ENCODE results near the gene CX3CR1. TPM values are rescaled to one million over a fixed set of nuclear protein-coding genes. Genes with fewer than 3 reads are reported as not detected.

The CX3CR1 gene
- total and polyA plus RNA-seq, 9 of the 15 experiments (the other 6 are each of a cell fraction or from before 2014, with no cell fraction given) = 0.03 to 0.21 TPM; not detected in 7

DNA sequence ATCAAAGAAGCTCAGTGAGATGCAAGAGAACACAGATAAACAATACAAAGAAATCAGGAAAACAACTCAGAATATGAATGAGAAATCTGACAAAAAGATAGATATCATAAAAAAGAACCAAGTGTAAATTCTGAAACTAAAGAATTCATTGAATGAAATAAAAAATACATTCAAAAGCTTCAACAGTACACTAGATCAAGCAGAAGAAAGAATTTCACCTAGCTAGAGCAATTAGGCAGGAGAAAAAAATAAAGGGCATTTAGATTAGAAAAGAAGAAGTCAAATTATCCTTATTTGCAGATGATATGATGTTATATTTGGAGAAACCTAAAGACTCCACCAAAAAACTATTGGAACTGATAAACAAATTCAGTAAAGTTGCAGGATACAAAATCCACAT is 19.4 kb upstream of the CX3CR1 start:
- H3K9me3 ChIP-seq (replicated peaks; ENCODE audit: control insufficient read depth, insufficient read depth, low read depth, low read length) = peaks cover 3% of the 10 kb centered on the region; the same call in 1 of the 2 replicates
- intact Hi-C loops (cut with micrococcal nuclease) = no loop called here
- FAIRE-seq (no peak), ATAC-seq (no peak), DNase-seq (ENCODE audit: extremely low read depth in 1 of 4, low spot score in 3 of 4) (no peak)
- H3K27ac ChIP-seq (ENCODE audit: extremely low read depth, low read depth, low read length) = no peak overlapping the region
- no TSS peak for BruUV-seq (replicated peaks)
- H3K4me3 ChIP-seq = no peak overlapping the region
- no peak overlapping the region for H3K4me2 ChIP-seq (ENCODE audit: insufficient read depth, low read length)
- H3K27me3 ChIP-seq (ENCODE audit: control insufficient read depth in 2 of 2, insufficient read depth in 2 of 2, low read length in 2 of 2) = peaks cover 0 to 8% of the 10 kb centered on the region in 2 experiments; a peak in 2 of 5 replicates
- H3K9me1 ChIP-seq (ENCODE audit: control insufficient read depth, insufficient read depth, low read length) = no peaks in the 10 kb centered on the region
- in situ Hi-C loops (cut with MboI) = no loop called here
- no peak overlapping the region for H3K9ac ChIP-seq (ENCODE audit: insufficient read depth in 1 of 2, low read depth in 2 of 2, low read length in 2 of 2)
- CTCF ChIA-PET (ENCODE audit: low intra/inter-chr PET ratio) = no interaction called here
- H4K20me1 ChIP-seq (replicated peaks; ENCODE audit: control insufficient read depth, insufficient read depth, low read length) = no peaks in the 10 kb centered on the region
- H3K36me3 ChIP-seq (ENCODE audit: control insufficient read depth, insufficient read depth, low read length) = no peaks in the 10 kb centered on the region
- POLR2A ChIA-PET = no interaction called here
- no peaks in the 10 kb centered on the region for H3K79me2 ChIP-seq (ENCODE audit: control insufficient read depth, insufficient read depth, low read length)
- no peaks in the 10 kb centered on the region for H3K4me1 ChIP-seq (replicated peaks in 1 of 2; ENCODE audit: control insufficient read depth in 2 of 2, insufficient read depth in 2 of 2, low read length in 2 of 2)
- no peak overlapping the region for H2AFZ ChIP-seq (ENCODE audit: low read depth, low read length)
- TF ChIP-seq SRSF9 (IDR thresholded peaks at IDR 0.05; ENCODE audit: borderline replicate concordance, low read depth, low read length) (no peak), ETV5 (CRISPR knock-in tag; IDR thresholded peaks at IDR 0.05; ENCODE audit: low read depth) (no peak), HLTF (IDR thresholded peaks at IDR 0.05) (peak; percentile 72; the same call in 1 of the 2 replicates), ARID3B (CRISPR knock-in tag; IDR thresholded peaks at IDR 0.05; ENCODE audit: borderline replicate concordance) (no peak), PURB (CRISPR knock-in tag; IDR thresholded peaks at IDR 0.05; ENCODE audit: low read depth) (no peak), ZNF79 (CRISPR knock-in tag; IDR thresholded peaks at IDR 0.05; ENCODE audit: low read depth) (no peak), ETV6 (IDR thresholded peaks at IDR 0.05; ENCODE audit: borderline replicate concordance in 1 of 2, low read depth in 2 of 2, low read length in 1 of 2) (no peak), ETV6 (CRISPR knock-in tag; IDR thresholded peaks at IDR 0.05; ENCODE audit: borderline replicate concordance) (no peak), ZEB2 (IDR thresholded peaks at IDR 0.05) (peak; percentile 65; the same call in 1 of the 2 replicates), CBX5 (IDR thresholded peaks at IDR 0.05; ENCODE audit: borderline replicate concordance, low read depth) (0 out of 2 replicates have a peak, but pooled peaks have one; percentile 60), KDM4B (IDR thresholded peaks at IDR 0.05; ENCODE audit: borderline replicate concordance in 2 of 2, low read depth in 1 of 2) (no peak), SIX5 (IDR thresholded peaks at IDR 0.05; ENCODE audit: borderline replicate concordance in 1 of 2, insufficient read depth in 1 of 2, low read depth in 1 of 2, low read length in 2 of 2) (no peak), EGR1 (conservative IDR thresholded peaks at IDR 0.05) (no peak), L3MBTL2 (IDR thresholded peaks at IDR 0.05) (no peak), ZNF311 (CRISPR knock-in tag; IDR thresholded peaks at IDR 0.05) (0 out of 2 replicates have a peak, but pooled peaks have one; percentile 13), FOXA3 (CRISPR knock-in tag; conservative IDR thresholded peaks at IDR 0.05 in 1 of 2, IDR thresholded peaks at IDR 0.05 in 1 of 2) (no peak), TCFL5 (CRISPR knock-in tag; conservative IDR thresholded peaks at IDR 0.05) (no peak)
- TF ChIP-seq, protein P1, sequence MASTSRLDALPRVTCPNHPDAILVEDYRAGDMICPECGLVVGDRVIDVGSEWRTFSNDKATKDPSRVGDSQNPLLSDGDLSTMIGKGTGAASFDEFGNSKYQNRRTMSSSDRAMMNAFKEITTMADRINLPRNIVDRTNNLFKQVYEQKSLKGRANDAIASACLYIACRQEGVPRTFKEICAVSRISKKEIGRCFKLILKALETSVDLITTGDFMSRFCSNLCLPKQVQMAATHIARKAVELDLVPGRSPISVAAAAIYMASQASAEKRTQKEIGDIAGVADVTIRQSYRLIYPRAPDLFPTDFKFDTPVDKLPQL (IDR thresholded peaks at IDR 0.05; ENCODE audit: extremely low read depth, insufficient read length) = no peak
- TF ChIP-seq, protein P2, sequence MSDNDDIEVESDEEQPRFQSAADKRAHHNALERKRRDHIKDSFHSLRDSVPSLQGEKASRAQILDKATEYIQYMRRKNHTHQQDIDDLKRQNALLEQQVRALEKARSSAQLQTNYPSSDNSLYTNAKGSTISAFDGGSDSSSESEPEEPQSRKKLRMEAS (CRISPR knock-in tag; IDR thresholded peaks at IDR 0.05) = no peak
- TF ChIP-seq, protein P3, sequence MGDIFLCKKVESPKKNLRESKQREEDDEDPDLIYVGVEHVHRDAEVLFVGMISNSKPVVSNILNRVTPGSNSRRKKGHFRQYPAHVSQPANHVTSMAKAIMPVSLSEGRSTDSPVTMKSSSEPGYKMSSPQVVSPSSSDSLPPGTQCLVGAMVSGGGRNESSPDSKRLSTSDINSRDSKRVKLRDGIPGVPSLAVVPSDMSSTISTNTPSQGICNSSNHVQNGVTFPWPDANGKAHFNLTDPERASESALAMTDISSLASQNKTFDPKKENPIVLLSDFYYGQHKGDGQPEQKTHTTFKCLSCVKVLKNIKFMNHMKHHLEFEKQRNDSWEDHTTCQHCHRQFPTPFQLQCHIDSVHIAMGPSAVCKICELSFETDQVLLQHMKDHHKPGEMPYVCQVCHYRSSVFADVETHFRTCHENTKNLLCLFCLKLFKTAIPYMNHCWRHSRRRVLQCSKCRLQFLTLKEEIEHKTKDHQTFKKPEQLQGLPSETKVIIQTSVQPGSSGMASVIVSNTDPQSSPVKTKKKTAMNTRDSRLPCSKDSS (IDR thresholded peaks at IDR 0.05; ENCODE audit: low read depth, partially characterized antibody) = peak; percentile 92
